HG03342 (cell line): ENCODE results near the gene SBNO2.

Experiments
- ATAC-seq: cut with Tn5 transposase; IDR thresholded peaks from one replicate; pipeline ENCODE4 v1.9.1; 2021; ENCODE audit warnings: mild to moderate bottlenecking, moderate library complexity; ENCODE audit not compliant: unreplicated experiment

The SBNO2 gene

DNA sequence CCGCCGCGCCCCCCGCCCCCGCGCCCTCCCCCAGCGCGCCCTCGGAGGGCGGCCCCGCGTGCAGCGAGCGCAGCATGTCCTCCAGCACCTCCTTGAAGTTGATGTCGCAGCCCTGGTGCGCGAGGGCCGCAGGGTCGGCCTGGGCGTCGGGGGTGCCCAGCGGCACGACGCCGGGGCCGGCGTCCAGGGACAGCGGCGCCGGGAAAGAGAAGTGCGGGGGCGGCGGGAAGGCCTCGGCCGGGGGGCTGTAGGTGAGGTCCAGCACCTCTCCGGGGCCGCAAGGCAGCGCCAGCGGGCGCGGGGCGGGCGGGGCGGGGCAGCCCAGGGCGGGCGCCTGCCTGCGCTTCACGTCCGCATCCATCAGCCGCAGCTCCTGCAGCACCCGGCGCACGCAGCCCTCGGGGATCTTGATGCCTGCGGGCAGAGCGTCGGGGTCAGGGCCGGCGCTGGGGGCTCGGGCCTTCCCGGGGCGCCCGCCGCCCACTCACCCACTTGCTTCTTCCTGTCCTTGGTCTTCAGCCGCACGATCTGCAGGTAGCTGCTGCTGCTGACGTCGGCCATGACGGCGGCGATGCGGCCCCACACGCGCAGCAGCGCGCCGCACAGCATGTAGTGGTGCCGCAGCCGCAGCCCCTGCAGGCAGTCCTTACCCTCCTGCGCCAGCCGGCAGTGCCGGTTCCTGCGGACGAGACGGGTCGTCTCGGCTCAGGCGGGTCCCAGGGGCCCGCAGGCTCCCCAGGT lies 65.6 kb downstream of the SBNO2 start:
- no peak for ATAC-seq

DNA sequence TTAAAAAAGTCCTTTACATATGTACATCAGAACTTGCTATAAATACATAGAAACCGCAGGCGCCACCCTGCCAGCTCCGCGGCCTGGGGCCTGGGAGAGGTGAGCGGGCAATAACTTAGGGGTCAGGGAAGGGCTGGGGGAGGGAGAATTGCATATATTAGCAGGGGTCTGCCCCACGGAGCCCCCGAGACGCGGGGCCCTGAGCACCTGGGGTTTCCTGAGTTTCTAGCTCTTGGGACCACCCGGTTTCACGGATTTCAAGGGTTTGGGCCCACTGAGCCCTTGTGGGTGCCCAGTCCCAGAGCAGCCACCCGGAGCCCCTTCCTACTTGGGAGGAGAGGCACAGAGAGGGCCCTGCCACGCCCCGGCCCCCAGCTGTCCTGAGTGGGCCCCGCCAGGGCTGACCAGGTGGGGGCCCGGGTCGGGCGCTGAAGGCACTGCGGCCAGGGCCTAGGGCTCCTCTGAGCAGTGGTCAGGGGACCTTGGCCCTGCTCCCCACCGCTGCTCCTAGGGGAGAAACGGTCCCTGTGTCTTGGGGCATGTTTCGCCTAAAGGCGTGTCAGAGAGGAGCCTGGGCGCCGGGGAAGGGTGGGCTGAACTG lies 66.3 kb downstream of the SBNO2 start:
- no peak for ATAC-seq

DNA sequence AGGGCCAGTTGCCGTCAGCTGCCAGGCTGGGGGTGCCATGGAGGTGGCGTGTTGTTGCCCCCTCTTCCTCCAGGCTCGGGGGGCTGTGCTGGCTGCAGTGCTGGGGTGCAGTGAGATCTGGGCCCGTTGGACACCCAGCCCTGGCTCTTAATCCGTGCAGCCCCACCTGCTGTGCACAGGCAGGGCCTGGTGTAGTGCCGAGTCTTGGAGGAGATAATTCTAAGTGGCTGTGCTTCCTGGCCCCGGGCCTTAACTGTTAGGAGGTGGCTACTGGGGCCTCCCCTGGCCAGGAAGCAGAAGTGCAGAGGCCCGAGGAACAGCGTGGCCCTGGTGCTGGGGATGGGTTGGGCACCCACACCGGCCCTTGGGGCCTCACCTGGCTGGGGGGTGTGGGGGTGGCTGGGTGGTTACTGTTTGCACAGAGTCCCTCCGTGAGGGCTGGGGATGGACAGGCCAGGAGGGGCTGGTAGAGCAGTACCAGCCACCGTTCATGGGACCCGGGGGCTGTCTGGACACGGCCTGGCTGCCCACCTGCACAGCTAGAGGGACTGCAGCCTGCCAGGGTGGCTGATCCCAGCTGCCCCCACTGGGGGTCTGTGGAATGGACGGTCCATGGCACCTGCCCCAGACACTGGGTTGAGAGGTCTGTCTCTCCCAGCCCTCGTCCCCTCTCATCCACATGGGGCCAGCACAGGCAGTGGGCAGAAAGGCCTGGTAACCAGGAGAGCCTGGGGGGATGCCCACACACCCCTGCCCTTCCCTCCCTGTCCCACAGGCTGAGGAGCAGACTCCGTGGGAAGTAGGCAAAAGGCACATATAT lies 67.0 kb downstream of the SBNO2 start:
- ATAC-seq = no peak

DNA sequence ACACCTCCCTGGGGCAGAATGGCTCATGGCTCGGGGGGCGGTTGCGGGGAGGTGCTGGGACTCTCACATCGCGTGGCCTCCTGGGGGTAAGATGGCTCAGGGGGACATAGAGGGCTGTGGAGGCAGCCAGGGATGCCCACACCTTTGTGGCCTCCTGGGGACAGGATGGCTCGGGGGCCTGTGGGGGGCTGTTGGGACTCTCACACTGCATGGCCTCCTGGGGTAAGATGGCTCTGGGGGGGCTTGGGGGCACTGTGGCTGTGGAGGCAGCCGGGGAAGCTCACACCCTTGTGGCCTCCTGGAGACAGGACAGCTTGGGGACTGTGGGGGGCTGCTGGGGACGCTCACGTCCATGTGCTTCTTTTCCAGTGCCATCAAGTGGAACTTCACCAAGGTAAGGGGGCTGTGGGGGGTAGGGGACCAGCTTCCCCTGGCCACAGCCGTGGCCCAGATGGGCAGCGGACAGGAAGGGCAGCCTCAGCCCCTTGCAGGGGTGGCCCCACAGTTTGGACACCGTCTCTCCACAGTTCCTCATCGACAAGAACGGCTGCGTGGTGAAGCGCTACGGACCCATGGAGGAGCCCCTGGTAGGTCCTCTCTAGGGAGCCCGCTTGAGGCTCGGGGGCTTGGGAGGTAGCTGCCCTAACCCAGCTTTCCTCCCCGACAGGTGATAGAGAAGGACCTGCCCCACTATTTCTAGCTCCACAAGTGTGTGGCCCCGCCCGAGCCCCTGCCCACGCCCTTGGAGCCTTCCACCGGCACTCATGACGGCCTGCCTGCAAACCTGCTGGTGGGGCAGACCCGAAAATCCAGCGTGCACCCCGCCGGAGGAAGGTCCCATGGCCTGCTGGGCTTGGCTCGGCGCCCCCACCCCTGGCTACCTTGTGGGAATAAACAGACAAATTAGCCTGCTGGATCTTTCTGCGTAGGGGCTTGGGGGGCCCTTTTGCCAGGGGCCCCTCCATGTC lies 67.9 kb downstream of the SBNO2 start:
- ATAC-seq = no peak

DNA sequence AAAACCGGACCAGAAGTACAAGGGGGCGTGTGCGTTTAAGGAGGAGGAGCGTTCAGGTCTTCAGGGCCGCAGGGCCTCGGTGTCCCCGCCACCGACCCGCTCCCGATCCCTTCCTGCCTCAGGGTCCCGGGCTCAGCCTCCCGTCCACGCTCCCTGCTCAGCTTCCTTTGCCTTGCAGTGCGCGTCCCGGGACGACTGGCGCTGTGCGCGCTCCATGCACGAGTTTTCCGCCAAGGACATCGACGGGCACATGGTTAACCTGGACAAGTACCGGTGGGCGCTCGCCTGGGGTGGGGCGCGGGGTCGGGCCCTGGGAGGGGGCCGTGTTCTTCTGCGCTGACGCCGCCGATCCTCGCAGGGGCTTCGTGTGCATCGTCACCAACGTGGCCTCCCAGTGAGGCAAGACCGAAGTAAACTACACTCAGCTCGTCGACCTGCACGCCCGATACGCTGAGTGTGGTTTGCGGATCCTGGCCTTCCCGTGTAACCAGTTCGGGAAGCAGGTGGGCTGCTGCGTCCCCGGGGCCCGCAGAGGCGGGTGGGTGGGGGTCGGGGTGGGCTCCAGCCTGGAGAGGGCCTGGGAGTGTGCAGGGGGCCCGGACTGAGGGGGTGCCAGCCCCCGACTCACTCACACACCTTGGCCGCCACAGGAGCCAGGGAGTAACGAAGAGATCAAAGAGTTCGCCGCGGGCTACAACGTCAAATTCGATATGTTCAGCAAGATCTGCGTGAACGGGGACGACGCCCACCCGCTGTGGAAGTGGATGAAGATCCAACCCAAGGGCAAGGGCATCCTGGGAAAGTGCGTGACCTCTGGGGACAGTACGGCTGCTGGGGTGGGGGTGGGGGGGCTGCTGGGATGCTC lies 68.8 kb downstream of the SBNO2 start:
- no peak for ATAC-seq

DNA sequence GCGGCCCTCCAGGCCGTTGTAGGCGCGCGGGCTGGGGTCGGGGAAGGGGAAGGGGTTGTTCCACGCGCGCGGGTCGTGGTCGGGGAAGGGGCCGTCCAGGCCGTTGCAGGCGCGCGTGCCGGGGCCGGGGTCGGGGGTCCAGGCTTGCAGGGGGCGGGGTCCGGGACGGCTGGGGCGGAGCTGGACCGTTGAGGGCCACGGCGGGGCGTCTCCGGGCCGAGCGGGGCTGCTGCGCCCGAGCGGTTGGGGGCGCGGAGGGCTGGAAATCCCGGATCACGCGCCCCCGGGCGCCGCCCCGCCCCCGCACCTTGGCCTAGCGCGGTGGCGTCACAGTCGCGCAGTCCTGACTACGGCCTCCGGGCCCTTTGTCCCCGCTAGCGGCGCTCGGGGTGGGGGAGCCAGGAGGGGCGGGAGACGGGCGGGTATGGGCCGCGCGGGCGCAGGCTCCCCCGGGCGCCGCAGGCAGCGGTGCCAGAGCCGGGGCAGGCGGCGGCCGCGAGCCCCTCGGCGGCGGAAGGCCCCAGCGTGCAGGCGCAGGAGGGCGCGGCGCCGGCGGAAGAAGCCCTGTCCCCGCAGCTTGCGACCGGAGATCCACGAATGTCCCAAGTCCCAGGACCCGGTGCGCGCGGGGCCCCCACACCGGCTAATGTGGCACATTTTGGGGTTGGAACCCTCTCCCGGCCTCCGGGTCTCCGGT lies 69.6 kb downstream of the SBNO2 start:
- peak; percentile 29 for ATAC-seq

DNA sequence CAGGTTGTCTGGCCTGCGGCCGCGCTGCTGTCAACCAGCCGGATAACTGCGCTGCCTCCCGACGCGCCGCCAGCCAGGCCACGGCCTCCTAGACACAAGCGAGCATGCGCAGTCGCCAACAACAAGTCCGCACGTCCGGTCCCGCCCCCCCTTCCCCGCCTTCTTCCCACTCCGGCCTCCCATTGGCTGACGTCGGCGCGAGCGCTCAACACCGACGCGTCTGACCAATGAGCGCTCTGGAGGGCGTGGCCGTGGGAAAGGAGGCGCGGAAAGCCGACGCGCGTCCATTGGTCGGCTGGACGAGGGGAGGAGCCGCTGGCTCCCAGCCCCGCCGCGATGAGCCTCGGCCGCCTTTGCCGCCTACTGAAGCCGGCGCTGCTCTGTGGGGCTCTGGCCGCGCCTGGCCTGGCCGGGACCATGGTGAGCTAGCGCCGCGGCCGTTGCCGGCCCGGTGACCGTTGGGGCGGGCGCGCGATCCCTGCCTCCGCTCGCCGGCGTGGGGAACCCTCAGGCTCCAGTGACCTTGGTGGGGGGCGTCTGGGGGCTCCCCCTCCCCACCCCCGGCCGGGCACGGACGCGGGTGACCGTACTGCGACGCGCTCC lies 70.3 kb downstream of the SBNO2 start, which contains the start of gene GPX4:
GPX4 (plus strand) TSS at position 287 of the 603 bp plus-strand sequence; CDS start at position 337, 50 bp downstream.
- ATAC-seq = peak; percentile 65

DNA sequence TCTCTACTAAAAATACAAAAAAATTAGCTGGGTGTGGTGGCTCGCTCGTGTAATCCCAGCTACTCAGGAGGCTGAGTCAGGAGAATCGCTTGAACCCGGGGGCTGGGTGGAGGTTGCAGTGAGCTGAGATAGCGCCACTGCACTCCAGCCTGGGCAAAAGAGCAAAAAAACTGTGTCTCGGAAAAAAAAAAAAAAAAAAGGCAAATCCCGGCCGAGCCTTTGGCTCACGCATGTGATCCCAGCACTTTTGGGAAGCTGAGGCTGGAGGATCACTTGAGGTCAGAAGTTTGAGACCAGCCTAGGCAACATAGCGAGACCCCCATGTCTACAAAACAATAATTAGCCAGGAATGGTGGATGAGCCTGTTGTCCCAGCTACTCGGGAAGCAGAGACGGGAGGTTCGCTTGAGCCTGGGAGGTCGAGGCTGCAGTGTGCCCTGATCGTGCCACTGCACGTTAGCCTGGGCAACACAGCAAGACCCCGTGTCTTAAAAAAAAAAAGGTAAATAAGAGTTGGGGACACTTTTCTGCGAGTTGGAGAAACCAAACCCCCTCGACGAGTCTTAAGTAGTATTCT lies 70.8 kb downstream of the SBNO2 start:
- ATAC-seq = no peak

DNA sequence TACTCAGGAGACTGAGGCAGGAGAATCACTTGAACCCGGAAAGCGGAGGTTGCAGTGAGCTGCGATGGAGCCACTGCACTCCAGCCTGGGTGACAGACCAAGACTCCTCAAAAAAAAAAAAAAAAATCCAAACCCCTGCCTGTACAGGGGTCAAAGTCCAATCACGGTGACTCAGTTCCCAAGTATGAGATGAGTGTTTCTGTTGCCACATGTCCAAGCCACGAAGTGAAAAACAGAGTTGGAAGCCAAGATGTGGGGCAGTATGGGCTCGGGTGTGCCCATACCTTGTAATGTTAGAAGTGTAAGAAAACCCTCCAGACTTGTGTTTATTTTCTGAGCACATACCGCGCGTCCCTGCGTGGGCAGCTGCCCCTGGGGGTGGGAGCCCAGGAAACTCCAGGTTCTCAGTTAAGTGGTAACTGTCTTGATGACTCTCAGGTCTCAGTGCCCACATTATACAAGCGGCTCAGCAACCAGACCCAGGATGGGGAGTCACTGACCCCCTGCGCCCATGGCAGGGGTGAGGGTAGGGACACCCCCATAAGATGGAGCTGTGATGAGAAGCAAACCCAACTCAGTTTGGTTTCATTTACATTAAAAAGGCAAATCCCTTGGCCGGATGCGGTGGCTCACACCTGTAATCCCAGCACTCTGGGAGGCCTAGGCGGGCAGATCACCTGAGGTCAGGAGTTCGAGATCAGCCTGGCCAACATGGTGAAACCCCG lies 71.5 kb downstream of the SBNO2 start:
- ATAC-seq = no peak

DNA sequence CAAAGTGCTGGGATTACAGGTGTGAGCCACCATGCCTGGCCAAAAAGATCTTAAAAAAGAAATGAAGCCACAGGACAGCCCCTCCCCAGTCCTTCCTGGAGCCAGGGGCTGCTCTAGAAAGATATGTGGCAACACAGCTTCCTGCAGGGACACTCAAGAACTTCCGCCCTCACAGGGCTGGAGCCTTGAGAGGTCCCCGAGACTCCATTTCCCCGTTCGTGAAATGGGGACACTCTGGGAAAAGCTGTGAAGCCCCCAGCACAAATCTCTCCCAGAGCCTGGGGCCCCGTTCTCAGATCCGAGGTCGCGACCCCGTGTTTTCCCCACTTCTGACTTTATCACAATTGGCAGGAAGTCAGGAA lies 72.8 kb downstream of the SBNO2 start:
- no peak for ATAC-seq

DNA sequence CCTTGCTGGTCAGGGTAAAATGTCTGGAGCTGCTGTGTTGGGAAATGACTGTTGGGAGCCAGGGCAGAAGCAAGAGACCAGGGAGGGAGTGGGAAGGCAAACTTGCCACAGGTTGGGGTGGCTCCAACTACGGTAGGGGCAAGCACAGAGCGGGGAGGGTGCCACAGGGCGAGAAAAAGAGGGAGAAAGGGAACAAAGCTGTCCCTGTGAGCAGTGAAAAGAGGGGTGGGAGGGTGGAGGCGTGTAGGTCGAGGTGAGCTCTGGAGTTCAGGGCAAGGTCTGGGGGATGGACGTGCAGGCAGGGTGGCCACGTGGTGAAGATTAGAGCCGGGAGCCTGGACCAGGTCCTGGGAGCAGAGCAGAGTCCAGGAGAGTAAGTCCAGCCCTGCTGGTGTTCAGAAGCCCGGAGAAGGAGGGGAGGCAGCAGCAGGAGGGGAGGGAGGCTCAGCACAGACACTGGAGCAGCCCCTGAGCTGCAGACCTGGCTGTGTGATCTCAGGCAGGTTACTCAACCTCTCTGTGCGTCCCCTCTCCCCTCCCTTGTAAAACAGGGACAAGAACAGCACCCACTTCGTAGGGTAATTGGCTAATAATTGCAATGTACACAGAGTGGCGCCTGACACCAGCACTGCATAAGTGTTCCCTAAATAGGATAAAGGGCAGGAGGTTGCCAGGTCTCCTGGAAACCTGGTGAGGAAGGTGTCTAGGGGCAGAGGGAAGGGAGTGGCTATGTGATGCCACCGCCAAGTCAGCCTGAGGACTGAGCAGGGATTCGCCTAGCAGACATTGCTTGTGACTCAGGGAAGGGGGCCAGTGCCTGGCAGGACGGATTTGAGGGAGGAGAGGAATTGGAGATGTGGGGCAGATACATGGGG lies 75.7 kb downstream of the SBNO2 start:
- ATAC-seq = no peak

DNA sequence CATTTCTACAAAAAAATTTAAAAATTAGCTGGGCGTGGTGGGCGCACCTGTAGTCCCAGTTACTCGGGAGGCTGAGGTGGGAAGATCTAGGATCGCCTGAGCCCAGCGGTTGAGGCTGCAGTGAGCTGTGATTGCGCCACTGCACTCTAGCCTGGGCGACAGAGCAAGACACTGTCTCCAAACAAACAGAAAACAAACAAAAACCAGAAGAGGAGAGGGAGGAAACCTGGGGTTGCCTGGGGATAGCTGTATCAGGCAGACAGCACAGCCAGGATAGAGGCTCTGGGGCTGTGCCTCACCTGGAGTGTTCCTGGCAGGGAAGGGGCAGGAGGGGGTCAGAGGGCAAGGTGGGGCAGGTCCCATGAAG lies 76.3 kb downstream of the SBNO2 start:
- ATAC-seq = no peak

DNA sequence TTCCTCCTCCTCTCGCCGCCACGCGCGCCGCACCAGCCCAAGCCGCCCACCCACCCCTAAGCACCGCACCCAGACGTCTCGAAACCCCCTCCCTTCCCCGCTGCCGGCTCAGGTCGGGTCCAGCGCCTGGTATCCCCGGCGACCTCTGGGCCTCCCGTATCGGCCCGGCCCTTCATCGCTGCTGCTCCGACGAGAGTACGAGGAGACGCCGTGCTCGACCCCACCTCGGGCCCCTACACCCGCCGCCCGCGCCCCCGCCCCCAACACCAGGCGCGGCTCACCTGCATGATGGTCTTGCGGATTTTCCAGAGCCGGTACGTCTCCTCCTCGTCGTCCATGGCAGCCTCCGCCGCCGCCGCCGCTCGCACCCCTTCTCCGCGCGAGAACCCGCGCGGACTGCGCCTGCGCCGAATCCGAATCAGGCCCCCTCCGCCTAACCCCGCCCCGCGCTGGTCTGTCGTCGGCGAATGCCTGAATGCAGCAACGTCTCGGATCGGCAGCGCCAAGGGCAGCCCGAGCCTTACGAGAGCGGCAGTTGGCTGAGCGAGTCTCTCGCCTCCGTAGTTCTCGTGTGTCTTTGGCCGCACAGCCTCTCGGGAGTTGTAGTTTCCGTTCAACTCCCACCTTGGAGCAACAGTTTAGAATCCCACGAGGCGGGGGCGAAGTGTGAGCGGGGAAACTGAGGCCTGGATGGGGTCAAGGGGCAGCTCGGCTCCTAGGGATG lies 78.9 kb downstream of the SBNO2 start, which contains the start of gene POLR2E:
POLR2E (minus strand) TSS at position 398 of the 724 bp plus-strand sequence; CDS start at position 338, 60 bp downstream.
- peak; percentile 89 for ATAC-seq

DNA sequence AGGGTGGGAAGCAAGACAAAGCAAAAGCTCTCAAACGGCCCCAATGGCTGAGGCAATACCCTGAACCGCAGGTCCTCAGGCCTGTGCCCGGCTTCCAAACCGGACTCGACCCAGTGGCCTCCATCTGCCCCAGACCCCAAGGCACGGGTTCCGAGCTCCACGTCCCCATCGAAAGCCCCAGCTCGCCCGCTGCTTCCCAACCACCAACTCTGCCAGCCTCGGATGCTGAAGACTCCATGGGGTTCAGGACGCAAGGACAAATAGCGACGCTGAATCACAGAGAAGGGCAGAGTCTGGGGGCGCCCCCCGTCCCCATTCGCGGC lies 79.5 kb downstream of the SBNO2 start:
- no peak for ATAC-seq

DNA sequence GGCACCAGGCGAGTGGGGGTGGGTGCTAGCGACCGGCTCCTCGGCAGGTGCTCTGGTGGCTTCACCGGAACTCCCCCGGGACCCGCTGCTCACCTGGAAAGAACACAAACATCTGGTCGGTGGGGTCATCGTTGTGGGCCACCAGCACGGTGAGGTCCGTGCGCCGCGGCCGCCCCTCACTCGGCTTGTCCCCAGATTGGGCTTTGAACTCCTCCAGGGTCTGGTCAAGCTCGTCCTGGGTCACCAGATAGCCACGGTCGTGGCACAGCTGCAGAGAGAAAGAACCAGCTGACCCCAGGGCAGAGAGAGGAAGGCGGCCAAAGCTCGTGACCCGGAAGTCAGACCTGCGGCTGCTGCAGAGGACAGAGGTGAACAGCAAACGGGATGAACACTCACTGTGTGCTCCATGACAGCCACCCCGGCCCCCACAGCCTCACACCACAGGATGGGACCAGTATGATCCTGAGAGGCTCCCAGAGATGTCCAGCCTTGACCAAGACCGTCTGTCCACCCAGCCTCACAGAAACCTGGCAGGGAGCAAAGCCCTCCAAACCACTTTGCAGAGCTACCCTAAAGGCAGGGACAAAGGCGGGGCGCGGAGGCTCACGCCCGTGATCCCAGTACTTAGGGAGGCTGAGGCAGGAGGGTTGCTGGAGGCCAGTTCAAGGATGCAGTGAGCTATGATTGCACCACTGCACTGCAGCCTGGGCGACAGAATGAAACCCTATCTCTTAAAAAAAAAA lies 80.1 kb downstream of the SBNO2 start:
- no peak for ATAC-seq

DNA sequence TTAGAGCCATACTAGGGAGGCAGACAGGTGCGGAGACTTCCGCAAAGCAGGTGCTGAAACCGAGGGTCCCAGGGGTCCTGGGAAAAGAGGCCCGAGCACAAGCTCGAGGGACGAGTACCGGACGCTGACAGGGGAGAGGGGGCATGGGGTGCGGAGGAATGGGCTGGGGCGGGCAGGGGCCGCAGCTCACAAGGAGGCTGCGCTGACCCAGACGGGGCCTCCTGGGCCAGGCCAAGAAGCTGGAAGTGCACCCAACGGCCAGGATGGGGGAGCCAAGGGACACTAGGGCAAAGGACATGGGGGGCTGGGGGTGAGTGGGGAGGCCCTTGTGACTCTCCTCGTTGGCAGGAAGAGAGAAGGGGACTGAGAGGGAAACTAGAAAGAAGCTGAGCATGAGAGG lies 80.7 kb downstream of the SBNO2 start:
- no peak for ATAC-seq
